Measurements from ENCODE around the gene BIN1.

DNA sequence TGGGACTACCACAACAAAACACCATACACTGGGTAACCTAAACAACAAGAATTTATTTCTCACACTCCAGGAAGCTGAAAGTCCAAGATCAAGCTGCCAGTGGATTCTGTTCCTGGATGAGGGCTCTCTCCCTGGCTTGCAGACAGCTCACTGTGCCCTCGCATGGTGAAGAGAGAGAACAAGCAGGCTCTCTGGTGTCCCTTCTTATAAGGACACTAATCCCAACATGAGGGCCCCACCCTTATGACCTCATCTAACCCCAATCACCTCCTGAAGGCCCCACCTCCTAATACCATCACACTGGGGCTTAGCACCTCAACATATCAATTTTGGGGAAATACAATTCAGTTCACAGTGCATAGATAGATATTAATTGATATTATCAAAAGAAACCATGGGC, 83.5 kb downstream of the BIN1 start:
- TF ChIP-seq EZH2 (IDR thresholded peaks at IDR 0.05; ENCODE audit: insufficient read depth, low read length): no peak
- TF ChIP-seq, protein P1, sequence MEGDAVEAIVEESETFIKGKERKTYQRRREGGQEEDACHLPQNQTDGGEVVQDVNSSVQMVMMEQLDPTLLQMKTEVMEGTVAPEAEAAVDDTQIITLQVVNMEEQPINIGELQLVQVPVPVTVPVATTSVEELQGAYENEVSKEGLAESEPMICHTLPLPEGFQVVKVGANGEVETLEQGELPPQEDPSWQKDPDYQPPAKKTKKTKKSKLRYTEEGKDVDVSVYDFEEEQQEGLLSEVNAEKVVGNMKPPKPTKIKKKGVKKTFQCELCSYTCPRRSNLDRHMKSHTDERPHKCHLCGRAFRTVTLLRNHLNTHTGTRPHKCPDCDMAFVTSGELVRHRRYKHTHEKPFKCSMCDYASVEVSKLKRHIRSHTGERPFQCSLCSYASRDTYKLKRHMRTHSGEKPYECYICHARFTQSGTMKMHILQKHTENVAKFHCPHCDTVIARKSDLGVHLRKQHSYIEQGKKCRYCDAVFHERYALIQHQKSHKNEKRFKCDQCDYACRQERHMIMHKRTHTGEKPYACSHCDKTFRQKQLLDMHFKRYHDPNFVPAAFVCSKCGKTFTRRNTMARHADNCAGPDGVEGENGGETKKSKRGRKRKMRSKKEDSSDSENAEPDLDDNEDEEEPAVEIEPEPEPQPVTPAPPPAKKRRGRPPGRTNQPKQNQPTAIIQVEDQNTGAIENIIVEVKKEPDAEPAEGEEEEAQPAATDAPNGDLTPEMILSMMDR (IDR thresholded peaks at IDR 0.05; ENCODE audit: insufficient read depth, low read depth, low read length): no peak

Measured in astrocyte (in vitro differentiated cells and primary cell).